ENCODE measurements around the gene GTPBP4.
A peak's percentile ranks its signal among the peaks of the same experiment; 100 is the strongest.

The GTPBP4 gene

DNA sequence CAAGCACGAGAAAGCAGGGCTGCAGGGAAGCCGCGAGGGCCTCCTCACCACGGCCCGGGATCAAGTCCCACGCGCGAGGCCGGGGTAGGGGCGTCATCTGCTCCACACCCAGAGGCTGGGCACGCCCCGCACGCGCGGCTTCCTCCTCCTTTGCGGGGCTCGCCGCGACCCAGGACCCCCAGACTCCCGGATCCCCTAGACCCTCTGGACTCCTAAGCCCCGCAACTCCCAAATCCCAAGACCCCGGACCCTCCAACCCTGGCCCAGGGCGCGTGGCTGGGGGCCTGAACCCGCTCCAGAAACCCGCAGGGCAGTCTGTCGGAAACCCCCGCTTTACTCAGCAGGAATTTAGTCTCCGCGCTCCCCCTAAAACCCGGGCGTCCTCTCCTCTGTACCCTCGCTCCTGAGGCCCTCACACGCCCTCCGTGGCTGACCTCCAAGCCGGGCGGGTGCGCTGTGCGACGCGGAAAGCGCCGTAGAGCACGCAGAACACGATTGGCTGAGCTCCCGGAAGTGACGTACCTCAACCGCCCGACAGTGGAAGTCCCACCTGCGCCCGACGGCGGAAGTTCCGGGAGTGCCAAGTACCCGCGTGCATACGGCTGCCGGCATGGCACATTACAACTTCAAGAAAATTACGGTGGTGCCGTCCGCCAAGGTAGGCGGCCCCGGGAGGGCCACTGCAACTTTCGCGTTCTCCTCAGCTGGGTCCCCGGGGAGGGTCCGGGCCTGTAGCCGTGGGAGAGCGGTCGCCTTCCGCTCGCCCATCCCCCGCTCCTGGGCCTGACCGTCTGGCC, at the start of gene GTPBP4:
Gene GTPBP4 (plus strand): TSS at position 565 of the 797 bp plus-strand sequence. CDS start 46 bp downstream, at position 611.
- peak; percentile 44 to 77 for DNase-seq

DNA sequence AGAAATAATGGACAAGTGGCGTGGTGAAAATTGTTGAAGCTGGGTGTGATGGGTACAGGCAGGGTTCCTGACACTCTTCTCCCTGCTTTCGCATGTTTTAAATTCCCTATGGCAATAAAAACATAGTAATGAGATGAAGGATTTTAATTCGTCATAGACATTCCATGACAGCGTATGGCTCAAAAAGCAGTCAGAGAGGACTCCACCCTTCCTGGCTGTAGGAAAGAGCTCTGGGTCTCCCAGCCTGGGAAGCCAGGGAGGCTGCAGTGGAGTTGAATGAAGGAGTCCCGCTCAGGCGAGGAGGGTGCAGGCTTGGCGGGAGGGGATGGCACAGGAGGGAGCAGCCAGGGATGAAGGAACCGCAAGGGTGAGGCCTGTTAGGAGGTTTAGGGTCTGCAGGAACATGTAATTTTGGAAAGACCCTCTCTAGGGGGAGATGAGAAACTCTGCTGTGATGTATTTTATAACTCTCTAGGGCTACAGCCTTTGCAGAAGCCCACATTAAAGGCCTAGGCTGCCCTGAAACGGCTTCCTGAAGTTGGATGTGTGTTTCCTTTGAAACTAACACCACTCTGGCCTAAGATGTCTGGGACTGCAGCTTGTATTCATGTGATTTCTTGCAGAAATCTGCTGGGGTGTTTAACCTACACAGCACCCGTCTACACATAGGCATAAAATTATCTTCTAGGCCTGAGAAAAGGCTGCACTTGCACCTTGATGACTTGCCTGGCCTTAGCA, 49.1 kb upstream of the GTPBP4 start:
- DNase-seq = no peak

DNA sequence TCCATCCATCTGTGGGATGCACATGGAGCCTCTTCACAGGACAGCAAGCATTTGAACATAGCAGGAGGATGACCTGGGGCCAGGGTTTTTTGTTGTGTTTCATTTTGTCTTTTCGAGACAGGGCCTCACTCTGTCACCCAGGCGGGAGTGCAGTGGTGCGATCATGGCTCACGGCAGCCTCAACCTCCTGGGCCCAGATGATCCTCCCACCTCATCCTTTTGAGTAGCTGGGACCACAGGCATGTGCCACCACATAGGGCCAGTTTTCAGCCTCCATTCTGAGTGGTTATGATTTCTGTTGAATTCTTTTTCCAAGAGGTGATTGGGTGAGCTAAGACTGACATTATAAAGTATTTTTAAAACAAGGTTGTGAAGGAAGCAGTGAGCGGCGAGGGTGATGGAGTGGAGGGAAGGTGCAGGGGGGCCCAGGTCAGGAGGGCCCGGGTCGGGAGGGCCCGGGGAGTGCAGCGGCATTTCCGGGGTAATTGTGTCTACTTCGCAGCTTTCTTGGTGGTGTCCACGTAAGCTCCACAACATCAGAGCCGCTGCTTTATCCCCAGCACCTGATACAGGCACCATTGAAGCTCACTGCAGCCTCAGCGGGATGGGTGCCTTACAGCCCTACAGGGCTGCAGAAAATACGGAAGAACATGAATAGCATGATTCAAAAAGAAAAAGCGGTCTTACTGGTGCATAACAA, 44.8 kb upstream of the GTPBP4 start:
- no peak for DNase-seq

DNA sequence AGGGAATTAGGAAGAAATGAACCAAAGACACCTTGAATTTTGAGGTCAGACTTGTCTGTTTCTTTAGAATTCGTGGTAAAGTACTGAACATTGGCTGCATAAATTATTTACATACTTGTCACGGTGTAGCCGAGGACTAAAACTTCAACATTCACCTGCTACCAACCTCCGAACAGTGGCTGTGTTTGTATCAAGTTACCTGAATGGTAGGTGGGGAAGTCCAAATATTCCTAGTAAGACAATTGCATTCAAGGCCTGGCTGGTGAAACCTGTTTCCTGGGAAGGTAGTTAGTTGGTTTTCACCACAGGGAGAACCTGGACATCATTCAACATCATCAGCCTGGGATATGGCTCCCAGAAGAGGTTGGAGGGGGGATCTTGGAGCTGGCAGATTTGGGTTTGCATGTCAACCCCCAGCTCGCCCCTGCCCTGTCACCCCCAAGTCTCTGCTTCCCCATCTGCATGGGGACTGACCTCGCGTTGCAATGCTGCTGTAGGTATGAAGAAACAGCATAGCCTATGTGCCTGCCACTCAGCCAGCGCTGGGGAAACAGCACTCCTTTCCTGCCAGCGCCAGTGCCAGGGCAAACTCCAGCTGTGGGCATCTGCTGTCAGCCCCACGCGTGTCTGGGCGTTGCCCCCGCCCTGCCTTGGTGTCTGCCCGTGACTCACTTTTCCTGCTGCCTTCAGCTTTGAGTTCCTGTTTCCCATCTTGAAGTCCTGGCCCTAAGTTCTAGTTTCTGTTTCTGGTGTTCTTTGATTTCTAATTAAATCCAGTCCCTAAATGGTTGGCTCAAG, 44.0 kb upstream of the GTPBP4 start:
- no peak for DNase-seq

DNA sequence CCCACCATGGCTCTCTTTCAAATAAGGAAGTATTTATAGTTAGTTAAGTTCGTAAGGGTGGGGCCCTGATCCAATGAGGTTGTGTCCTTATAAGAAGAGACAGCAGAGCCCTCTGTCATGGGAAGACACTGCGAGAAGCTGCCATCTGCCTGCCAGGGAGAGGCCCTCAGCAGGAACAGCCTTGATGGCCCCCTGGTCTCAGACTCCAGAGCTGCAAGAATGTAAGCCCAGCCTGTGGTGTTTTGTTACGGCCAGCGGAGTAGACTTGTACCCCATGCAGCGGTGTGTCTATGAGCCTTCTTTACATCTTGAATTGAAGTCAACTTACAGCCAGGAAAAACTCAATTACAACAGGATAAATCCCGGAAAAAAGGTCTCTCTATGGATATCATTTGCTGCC, 42.5 kb upstream of the GTPBP4 start:
- no peak for DNase-seq

DNA sequence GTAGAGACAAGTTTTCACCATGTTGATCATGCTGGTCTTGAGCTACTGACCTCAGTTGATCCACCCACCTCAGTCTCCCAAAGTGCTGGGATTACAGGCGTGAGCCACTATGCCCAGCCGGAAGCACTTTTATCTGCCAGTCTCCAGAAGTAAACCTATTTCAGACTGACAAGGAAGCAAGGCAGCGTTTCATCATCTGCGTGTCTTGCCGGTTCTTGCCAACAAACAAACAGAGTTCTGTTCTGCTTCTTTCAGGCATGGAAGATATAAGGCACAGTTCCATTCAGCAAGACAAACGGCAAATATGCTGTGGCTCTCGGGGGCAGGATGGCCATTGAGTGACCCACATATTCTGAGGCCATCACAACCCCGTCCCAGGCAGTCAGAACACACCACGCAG, 41.2 kb upstream of the GTPBP4 start:
- no peak for DNase-seq

DNA sequence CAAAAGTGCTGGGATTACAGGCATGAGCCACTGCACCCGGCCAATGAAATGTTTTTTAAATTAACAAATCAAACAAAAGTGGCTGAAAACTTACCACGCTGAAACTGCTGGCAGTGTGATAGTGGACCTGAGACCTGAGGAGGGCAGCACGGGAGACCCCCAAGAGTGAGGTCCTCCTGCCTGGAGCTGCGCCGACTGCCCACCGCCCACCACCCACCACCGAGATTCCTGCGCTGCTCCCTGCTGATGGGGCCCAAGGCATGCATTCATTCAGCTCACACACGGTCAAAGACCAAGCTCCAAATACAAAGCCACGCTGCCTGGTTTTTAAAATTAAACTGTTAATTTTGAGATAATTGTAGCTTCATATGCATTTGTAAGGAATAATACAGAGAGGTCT, 40.4 kb upstream of the GTPBP4 start:
- no peak for DNase-seq

DNA sequence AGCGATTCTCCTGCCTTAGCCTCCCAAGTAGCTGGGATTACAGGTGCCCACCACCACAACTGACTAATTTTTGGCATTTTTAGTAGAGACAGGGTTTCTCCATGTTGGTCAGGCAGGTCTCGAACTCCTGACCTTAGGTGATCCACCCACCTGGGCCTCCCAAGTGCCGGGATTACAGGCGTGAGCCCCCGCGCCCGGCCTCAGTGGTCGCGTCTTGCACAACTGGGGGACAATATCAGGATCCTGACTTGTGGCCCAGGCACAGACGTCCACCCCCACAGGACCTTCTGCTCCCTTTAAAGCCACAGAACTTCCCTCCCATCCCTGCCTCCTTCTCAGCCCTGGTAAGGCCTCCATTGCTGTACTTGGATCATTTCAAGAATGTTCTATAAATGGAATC, 39.9 kb upstream of the GTPBP4 start:
- no peak for DNase-seq

DNA sequence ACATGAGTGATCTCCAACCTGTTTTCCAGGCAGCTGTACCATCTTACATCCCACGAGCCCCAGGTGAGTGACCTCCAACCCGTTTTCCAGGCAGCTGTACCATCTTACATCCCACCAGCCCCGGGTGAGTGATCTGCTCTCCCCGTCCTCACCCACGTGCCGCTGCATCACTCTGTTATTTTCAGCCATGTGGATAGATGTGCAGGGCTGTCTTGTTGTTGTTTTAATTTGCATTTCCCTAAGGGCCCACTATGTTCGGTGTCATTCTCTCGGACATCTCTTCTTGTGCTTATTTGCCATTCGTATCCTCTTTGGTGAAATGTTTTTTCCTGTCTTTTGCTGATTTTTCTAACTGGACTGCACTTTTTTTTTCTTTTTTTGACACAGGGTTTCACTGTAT, 38.8 kb upstream of the GTPBP4 start:
- no peak for DNase-seq

DNA sequence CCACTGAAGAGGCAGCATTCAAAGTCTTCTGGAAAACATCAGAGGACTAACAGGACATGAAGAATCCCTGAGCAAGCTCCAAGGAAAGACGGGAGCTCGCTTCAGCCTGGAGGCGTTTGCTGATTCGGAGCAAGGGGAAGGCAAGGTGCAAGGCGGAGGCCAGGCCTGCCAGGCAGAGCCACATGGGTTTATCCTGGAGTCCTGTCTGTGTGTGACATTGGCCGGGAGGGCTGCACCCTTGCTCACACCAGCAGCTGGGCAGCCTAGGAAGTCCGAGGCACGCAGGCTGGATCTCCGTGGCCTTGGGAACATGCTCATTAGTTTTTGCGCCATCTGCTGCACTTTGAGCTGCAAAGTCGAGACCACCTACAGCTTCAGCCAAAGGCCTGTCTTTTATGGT, 34.4 kb upstream of the GTPBP4 start:
- no peak for DNase-seq

DNA sequence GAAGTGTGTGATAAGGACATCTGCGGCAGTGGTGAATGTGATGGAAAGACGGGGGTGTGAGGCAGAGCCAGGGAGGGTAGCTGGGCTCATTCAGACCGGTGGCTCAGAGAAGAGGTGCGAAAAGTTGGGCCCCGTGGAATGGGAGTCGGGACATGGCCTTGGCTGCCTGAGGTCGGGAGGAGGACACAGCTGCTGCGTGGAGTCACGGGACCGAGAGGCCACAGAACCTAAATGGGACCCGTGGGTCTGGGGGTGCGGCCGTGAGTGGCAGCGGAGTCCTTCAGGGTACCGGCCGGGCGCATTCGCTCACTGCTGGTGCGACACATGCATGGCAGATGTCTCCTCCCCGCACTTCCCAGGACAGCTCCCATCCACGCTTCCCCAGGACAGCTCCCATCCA, 33.8 kb upstream of the GTPBP4 start:
- DNase-seq = no peak

DNA sequence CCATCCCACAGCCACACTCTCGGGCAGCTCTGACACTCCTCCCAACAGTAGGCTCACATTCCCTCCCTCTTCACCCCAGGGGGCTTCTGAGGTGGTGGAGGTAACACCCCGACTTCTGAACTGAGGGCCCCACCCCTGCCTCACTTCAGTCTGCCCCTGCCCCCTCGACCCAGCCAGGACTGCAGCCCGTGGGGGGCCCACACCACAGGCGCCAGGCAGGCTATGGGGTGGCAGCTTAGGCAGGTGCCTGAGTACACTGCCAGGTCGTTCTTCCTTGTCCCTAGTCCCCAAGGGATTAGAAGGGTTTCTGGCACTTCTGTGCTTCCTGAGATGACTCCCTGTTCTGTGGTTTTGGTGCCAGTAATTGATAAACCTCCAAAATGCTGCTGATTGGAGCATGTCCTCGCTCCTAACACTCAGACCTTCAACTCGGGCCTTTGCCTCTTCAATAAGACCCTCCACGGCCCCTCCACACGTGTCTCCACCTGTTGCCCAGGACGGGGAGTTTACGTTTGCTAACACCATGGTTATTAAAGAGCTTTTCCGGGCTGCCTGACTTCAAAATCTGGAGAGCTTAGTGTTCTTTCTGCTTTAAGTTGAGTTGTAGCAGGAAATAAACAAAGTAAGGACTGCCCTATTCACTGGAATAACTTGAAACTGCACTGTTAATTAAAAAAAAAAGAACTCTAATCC, 33.0 kb upstream of the GTPBP4 start:
- DNase-seq = no peak

DNA sequence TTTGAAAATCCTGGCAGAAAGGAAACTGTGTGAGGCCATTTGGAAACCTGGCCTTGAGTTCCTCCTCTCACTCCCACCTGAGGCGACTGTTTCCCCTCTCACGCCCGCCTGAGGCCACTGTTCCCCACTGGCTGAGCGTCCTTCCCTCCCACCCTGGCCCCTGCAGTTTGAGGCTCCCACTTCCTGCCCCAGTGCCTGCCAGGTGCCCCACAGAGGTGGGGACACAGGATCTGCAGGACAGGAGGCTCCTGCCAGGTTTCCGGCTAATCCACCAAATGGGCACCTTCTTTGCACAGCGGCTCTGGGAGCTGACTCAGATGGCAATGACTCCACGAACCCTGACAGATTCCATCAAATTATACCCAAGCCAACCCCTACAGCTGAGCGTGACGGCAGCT, 32.4 kb upstream of the GTPBP4 start:
- DNase-seq = no peak

DNA sequence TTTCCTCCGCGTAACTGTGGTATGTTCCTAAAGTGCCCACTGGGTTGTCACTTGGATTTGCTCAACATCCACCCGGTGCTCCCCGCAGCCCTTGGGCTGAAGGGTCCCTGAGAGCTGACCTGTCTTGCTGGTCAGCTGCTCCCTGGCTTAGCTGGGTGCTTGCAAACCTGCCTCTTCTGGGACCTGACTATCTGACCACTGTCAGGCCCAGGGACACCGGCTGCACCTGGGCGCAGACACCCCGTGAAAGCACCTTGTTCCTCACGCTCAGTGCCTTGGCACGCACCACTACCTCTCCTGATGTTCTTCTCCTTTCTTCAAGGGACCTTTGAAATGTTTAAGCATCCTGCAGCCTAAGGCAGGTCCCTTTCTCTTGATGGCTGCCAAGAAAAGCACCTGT, 30.1 kb upstream of the GTPBP4 start:
- DNase-seq = no peak

DNA sequence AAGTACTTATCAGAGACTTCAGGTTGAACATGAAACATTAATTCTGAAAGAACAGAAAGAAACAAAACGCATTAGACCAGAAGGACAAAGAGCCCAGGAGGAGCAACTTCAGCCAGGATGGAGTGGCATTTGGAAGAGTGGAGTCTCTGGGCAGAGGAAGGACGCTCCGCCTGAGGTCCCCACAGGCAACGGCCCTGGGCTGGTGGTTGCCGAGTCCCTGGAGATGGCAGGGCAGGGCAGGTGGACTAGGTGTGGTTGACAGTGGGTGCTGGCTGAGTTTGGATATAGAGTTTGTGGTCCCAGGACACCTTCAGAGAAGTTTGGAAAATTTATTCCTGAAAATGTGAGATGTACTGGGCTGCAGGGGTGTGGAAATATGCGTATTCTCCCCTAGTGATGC, 29.4 kb upstream of the GTPBP4 start:
- no peak for DNase-seq

DNA sequence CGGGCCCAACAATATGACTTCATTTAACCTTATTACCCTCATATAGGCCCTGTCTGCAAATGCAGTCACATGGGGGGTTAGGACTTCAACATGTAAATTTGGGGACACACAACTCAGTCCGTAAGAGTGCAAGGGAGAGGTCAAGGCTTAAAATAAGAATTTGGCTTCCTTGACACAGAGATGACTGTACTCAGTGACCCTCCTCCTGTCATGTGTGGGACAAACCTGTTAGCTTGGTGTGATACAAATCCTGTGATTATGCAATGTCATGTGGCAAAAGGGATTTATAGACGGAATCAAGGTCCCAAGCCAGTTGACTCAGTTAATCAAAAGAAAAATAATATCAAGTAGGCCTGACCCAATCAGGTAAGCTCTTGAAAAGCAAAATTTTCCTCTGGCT, 25.9 kb upstream of the GTPBP4 start:
- no peak for DNase-seq

DNA sequence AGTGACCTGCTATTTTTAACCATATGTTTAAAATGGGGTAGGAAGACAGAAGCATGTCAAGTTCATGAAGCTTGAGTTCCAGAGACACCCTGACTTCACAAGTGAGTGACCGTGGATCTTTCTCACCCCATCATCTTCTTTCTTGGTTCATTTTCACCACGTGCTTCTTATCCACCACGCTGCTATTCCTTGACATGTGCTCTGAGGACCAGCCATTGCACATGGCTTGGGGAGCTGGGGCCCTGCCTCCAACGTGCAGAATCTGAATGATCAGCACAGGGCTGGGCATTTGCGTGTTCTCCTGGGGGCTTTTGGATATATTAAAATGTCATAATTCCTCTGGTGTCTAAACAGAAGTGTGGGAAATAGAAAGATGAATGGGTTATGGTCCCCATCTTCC, 25.0 kb upstream of the GTPBP4 start:
- no peak for DNase-seq

DNA sequence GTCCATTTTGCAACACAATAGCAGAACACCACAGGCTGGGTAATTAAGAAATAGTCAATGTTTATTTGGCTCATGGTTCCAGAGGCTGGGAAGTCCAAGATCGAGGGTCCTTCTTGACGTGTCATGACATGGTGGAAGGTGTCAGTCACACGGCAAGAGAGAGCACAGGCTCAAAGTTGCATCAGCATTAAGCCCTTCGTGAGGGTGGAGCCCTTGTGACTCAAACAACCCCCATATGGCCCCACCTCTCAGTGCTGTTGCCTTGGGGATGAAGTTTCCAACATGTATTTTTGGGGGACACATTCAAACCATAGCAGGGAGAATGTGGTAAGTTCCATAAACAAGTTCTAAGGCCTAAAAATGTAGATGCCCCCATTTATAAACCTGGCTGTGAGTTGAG, 24.6 kb upstream of the GTPBP4 start:
- no peak for DNase-seq

DNA sequence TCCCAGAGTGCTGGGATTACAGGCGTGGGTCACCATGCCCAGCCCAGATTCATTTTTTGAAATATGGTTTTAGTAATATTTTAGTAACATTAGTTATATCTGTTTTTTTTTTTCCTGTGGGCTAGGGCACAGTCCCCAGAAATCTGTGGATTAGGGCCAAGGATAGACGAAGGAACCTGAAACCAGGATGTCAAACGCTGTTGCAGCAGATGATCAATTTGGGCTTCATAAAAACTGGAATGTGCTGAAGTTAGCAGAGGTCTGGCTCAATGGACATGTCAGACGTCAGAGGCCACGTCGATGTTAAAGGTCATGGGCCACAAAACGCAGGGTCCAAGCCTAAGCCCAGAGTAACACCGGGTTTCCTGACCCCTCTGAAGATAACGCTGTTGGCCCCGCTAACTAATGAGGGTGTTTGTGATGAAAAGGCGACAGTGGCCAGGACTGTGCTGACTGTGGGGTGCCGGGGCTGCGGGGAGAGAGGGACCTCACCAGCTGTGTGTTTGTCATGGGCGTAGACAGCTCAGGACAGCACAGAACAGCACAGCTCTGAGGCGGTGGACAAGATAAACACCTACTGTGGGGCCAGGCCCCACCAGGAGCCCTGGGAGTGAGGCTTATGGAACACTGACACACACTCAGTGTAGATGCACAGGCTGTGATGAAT, 23.8 kb upstream of the GTPBP4 start:
- DNase-seq = no peak

DNA sequence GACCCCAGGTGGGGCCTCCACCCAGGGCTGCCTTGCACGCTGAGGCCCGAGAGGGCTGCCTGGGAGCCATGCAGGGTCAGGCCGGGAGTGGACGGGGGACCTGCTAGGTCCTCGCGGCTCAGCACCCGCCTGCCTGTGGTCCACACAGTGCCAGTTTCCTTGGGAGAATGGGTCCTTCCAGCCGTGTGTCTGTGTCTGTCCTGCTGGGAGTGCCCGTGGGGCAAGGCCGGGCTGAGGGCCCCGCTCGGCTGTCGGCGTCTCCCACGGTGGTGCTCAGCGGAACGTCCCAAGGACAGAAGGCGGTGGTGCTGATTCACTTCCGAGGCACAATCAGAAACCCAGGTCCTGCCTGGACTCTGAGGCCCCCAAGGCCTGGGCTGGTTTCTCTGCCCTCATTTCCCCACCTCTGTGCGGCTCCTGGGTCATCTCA, 23.2 kb upstream of the GTPBP4 start:
- no peak for DNase-seq

DNA sequence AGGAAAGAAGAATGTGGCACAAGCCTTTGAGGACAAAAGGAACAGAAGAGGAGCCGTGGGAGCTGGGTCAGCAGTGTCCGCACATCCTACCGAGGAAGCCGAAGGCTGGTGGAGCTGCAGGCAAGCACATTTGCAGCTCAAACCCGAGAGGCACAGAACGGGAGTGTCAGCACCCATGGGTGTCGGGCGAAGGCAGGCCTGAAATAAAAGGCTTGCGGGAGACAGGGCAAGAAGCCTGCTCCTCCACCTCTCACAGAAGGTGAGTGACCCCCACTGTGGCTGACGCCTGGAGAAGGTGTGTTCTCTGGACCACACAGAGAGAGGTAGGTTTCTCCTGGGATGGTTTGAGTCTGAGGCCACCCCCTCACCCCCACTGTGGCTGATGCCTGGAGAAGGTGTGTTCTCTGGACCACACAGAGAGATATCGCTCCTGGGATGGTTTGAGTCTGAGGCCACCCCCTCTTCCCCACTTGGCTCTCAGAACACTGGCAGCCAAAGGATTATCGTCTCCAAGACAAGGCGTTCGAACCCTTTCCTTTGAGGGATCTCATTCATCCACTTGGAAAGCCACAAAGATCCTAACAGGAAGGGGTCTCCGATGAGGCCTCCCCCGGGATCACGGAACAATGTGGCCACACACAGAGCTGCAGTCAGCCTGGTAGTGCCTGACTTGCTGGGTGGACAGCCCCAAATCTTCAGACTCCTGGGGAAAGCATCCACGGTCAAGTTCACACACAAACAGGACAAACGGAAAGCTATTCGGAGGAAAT, 21.6 kb upstream of the GTPBP4 start:
- no peak for DNase-seq
